Sigmoid colon (tissue), 7 donors: ENCODE results near the gene ZCCHC17. TPM values are rescaled to one million over a fixed set of nuclear protein-coding genes. Genes with fewer than 3 reads are reported as not detected.

ENCODE experiments used
- DNase-seq: peaks from one replicate; pipeline ENCODE4 v3.0.0-alpha.2; 2019
- H3K27ac ChIP-seq, 4 donors: fragments of 200-600 bp; sonication (generic); one replicate each; pipeline ENCODE4 v1.5.1; 2016 to 2019; ENCODE audit warnings: mild to moderate bottlenecking in 1 of 4
- H3K27me3 ChIP-seq, 3 donors: fragments of 200-600 bp; sonication (generic); one replicate each; pipeline ENCODE4 v1.5.1; 2019; ENCODE audit warnings: mild to moderate bottlenecking in 1 of 3
- H3K36me3 ChIP-seq, 4 donors: fragments of 200-600 bp; sonication (generic); one replicate each; pipeline ENCODE4 v1.5.1; 2016 to 2019
- H3K4me1 ChIP-seq, 4 donors: fragments of 200-600 bp; sonication (generic); one replicate each; pipeline ENCODE4 v1.5.1; 2017 to 2019
- H3K4me3 ChIP-seq, 4 donors: fragments of 200-600 bp; sonication (generic); one replicate each; pipeline ENCODE4 v1.5.1; 2017 to 2019; ENCODE audit warnings: mild to moderate bottlenecking in 2 of 4, moderate library complexity in 1 of 4
- H3K9me3 ChIP-seq, 4 donors: fragments of 200-600 bp in 3 of 4; sonication (generic) in 3 of 4; one replicate each; pipeline versions ENCODE4 v1.5.1 to v1.6.1; 2013 to 2019
- EP300 ChIP-seq, 4 donors: sonication (generic); formaldehyde crosslinking; IDR thresholded peaks; one replicate each; pipeline ENCODE4 v1.6.1; 2017; ENCODE audit warnings: antibody characterized with exemption in 4 of 4
- POLR2A ChIP-seq, 2 donors: fragments of 450-650 bp; IDR thresholded peaks; one replicate each; pipeline ENCODE4 v1.6.1; 2016; ENCODE audit warnings: antibody characterized with exemption in 2 of 2, mild to moderate bottlenecking in 2 of 2, moderate library complexity in 2 of 2
- POLR2AphosphoS5 ChIP-seq, 4 donors: sonication (generic); formaldehyde crosslinking; IDR thresholded peaks; one replicate each; pipeline ENCODE4 v1.6.1; 2017; ENCODE audit warnings: antibody characterized with exemption in 4 of 4
- WGBS, 2 donors: extraction: QIAGEN DNeasy Blood & Tissue Kit; methylation state at CpG; one replicate each; pipeline ENCODE4 v1.1.7; 2013; 5-methylcytosine and 5-hydroxymethylcytosine counted together
- intact Hi-C: fragments of 100-400 bp; cut with DNase I; formaldehyde crosslinking; loops from one replicate; pipeline ENCODE4 v1.15.1; 2023
- polyA plus RNA-seq, 3 donors: library from polyadenylated mRNA; stranded (reverse); fragments of 200-250 nt; gene quantifications; one replicate each; pipeline ENCODE4 v1.2.3, GENCODE V29; 2013
- total RNA-seq, 4 donors: library from RNA; depleted of rRNA; stranded (reverse); fragments of >200 nt; gene quantifications; one replicate each; pipeline ENCODE4 v1.1.0, GENCODE V29; 2016
- TF ChIP-seq, protein P1 (sequence below), 4 experiments: fragments of 450-650 bp in 3 of 4; fragments of 200-600 bp in 1 of 4; IDR thresholded peaks; one replicate each; pipeline ENCODE4 v1.5.1; 2016 to 2019; ENCODE audit warnings: antibody characterized with exemption in 4 of 4, mild to moderate bottlenecking in 3 of 4, moderate library complexity in 2 of 4
- donor health status: healthy with polysubstance abuse.
- donor health status: Bipolar disorder and iron deficiency.
- donor health status: healthy.

ZCCHC17 gene
- total and polyA plus RNA-seq, 7 donors: 23.3 to 35.4 (median 29.9) TPM

DNA sequence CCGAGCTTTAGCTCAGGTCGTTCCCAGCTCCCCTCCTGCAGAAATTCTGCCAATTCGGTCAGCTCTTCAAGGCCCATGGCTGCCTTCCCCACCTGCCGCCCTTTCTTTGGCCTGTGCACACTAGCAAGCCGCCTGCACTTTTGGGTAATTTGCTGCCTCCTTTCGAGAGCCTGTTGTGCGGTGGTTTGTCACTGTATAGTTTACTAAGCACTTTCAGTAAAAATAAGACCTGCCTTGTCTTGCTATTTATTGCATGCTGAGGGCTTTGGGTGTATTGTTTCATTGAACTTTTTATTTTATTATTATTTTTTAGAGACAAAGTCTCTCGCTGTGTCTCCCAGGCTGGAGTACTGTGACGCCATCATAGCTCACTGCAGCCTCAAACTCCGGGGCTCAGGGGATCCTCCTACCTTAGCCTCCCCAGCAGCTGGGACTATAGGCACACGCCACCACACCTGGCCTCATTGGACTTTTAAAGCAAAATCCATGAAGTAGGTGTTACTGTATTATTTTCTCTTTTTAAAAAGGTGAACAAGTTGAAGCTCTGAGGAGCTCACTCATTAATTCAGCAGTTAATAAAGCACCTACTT is 77.2 kb downstream of the ZCCHC17 start:
- intact Hi-C loops: no loop called here
- Histone ChIP-seq H3K36me3 (no peaks in the 10 kb centered on the region), H3K9me3 (no peaks in the 10 kb centered on the region), H3K4me1 (peaks cover 0 to 42% (median 37%) of the 10 kb centered on the region in 4 donors), H3K27ac (peak overlapping the region; percentile 79 to 89 (median 85)), H3K27me3 (no peaks in the 10 kb centered on the region), H3K4me3 (peak overlapping the region; percentile 29 to 55 (median 52))
- WGBS, 2 donors: 26 to 34% methylated on average over 11 of the region's 11 CpGs
- TF ChIP-seq EP300 (IDR thresholded peaks at IDR 0.05) (no peak), POLR2AphosphoS5 (IDR thresholded peaks at IDR 0.05) (no peak), POLR2A (IDR thresholded peaks at IDR 0.05) (no peak)
- TF ChIP-seq, protein P1, sequence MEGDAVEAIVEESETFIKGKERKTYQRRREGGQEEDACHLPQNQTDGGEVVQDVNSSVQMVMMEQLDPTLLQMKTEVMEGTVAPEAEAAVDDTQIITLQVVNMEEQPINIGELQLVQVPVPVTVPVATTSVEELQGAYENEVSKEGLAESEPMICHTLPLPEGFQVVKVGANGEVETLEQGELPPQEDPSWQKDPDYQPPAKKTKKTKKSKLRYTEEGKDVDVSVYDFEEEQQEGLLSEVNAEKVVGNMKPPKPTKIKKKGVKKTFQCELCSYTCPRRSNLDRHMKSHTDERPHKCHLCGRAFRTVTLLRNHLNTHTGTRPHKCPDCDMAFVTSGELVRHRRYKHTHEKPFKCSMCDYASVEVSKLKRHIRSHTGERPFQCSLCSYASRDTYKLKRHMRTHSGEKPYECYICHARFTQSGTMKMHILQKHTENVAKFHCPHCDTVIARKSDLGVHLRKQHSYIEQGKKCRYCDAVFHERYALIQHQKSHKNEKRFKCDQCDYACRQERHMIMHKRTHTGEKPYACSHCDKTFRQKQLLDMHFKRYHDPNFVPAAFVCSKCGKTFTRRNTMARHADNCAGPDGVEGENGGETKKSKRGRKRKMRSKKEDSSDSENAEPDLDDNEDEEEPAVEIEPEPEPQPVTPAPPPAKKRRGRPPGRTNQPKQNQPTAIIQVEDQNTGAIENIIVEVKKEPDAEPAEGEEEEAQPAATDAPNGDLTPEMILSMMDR (IDR thresholded peaks at IDR 0.05): no peak
- DNase-seq: peak; percentile 27

DNA sequence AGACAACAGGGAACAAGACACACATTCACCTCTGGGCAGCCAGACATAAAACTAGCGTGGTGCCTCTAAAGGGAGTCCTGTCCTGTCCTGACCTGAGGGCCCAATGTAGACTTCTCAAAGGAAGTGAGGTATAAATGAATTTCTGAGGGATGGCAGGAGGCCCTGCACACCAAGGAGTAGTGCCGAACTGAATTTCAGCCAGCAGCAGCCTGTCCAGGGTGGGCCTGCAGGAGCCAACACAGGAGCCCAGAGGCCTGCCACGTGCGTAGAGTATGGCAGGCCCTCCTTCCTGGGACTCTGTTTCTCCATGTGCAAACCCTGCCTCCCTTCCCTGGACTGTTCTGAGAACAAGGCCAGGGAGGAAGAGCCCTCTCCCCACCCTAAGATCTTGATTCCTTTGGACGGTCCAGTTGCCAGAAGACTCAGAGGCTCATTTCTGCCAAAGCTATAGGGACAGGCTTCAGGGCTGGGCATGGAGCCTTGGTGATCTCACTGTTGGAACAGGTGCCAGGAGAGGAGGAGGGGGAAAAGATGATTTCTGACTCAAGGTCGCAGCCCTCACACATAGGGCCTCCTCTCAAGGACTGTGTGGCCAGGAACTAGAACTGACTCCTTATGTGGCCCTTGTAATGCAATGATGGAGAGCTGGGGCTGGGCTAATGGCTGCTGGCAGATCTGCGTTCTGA is 77.8 kb downstream of the ZCCHC17 start:
- Histone ChIP-seq H3K27ac (peak overlapping the region; percentile 79 to 89 (median 85)), H3K4me3 (no peak overlapping the region), H3K36me3 (no peaks in the 10 kb centered on the region), H3K9me3 (no peaks in the 10 kb centered on the region), H3K4me1 (peaks cover 0 to 37% (median 32%) of the 10 kb centered on the region in 4 donors), H3K27me3 (no peaks in the 10 kb centered on the region)
- TF ChIP-seq POLR2A (IDR thresholded peaks at IDR 0.05) (no peak), EP300 (IDR thresholded peaks at IDR 0.05) (no peak), POLR2AphosphoS5 (IDR thresholded peaks at IDR 0.05) (no peak)
- TF ChIP-seq, protein P1 (IDR thresholded peaks at IDR 0.05): no peak
- DNase-seq: peak; percentile 71
- 72 to 82% methylated on average over 7 of the region's 7 CpGs for WGBS, 2 donors
- intact Hi-C loops: no loop called here

DNA sequence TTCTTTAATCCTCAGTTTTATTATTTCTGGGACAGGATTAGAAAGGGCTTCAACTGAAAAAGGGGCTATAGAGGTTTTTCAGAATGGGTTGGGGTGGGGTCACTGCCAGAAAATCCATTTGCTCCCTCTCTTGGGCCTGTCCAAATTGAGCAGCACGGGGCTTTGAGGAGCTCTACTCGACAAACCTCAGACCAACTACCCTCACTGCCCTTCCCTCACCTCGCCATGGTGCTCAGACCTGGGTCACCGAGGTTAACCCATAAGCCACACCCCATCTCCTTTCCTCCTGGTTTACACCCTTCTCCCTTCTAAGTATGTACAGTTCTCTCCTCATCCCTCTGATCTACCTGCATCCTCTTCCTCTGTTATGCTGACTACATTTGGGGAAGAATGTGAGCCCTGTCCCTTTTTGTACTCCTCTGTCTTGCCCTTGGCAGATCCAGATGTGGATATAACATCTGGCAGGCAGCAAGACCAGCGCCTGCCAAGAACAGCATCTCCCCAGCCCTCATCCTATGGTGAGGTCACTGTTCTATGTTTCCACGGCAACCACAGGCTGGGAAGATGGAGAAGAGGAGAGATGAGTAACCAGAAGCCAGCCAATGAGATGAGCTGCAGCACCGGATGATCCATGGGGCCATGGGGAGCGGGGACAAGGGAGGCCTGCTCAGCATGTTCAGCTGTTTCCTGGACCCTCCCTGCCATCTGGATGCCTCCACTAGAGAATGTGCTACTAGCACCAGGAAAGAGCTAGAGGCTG is 79.7 kb downstream of the ZCCHC17 start:
- H3K9me3 ChIP-seq: no peaks in the 10 kb centered on the region
- no peaks in the 10 kb centered on the region for H3K36me3 ChIP-seq
- TF ChIP-seq, protein P1 (IDR thresholded peaks at IDR 0.05): no peak
- TF ChIP-seq POLR2AphosphoS5 (IDR thresholded peaks at IDR 0.05) (no peak), POLR2A (IDR thresholded peaks at IDR 0.05) (no peak), EP300 (IDR thresholded peaks at IDR 0.05) (no peak)
- no peak overlapping the region for H3K4me3 ChIP-seq
- WGBS, 2 donors: 70 to 74% methylated on average over 8 of the region's 8 CpGs
- DNase-seq: peak; percentile 53
- intact Hi-C loops: no loop called here
- peaks cover 0 to 34% (median 32%) of the 10 kb centered on the region in 4 donors for H3K4me1 ChIP-seq
- H3K27ac ChIP-seq: no peak overlapping the region
- H3K27me3 ChIP-seq: no peaks in the 10 kb centered on the region

DNA sequence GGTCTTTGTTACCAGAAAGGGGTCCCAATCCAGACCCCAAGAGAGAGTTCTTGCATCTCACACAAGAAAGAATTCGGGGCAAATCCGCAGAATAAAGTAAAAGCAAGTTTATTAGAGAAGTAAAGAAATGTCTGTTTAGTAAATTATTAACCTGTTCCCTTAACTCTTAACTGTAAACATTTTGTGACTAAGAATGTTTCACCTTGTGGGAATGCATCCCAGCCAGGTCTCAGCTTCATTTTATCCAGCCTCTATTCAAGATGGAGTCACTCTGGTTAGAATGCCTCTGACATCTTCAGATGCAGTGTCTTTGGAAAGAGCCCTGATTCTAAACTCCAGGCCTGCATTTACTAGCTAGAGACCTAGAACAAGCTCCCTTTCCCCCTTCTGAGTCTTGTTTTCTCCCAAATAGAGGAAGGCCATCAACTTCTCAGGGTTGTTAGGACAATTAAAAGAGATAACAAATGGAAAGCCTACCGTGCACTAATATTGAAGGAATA is 80.6 kb downstream of the ZCCHC17 start:
- H3K4me3 ChIP-seq: no peak overlapping the region
- intact Hi-C loops: no loop called here
- no peaks in the 10 kb centered on the region for H3K27me3 ChIP-seq
- H3K4me1 ChIP-seq: peaks cover 0 to 27% (median 24%) of the 10 kb centered on the region in 4 donors
- 41 to 80% methylated on average over 3 of the region's 3 CpGs for WGBS, 2 donors
- no peak for TF ChIP-seq POLR2A (IDR thresholded peaks at IDR 0.05)
- TF ChIP-seq, protein P1 (IDR thresholded peaks at IDR 0.05): no peak
- TF ChIP-seq POLR2AphosphoS5 (IDR thresholded peaks at IDR 0.05): no peak
- no peak for TF ChIP-seq EP300 (IDR thresholded peaks at IDR 0.05)
- no peak overlapping the region for H3K27ac ChIP-seq
- no peaks in the 10 kb centered on the region for H3K36me3 ChIP-seq
- H3K9me3 ChIP-seq: no peaks in the 10 kb centered on the region
- DNase-seq: no peak
